ENCODE data around the gene KIF26B.

KIF26B gene

GRCh38 chr1:245583575-245584330, 429.0 kb downstream of the KIF26B start:
- DNase-seq (ENCODE audit: insufficient read length, low spot score) (no peak), FAIRE-seq (no peak)
- no peak for TF ChIP-seq CTCF (IDR thresholded peaks at IDR 0.05; ENCODE audit: insufficient read depth, missing control alignments)

GRCh38 chr1:245585252-245585959, 430.6 kb downstream of the KIF26B start:
- TF ChIP-seq CTCF (IDR thresholded peaks at IDR 0.05; ENCODE audit: insufficient read depth, missing control alignments) = no peak
- no peak for FAIRE-seq
- DNase-seq (ENCODE audit: insufficient read length, low spot score) = no peak

DNA sequence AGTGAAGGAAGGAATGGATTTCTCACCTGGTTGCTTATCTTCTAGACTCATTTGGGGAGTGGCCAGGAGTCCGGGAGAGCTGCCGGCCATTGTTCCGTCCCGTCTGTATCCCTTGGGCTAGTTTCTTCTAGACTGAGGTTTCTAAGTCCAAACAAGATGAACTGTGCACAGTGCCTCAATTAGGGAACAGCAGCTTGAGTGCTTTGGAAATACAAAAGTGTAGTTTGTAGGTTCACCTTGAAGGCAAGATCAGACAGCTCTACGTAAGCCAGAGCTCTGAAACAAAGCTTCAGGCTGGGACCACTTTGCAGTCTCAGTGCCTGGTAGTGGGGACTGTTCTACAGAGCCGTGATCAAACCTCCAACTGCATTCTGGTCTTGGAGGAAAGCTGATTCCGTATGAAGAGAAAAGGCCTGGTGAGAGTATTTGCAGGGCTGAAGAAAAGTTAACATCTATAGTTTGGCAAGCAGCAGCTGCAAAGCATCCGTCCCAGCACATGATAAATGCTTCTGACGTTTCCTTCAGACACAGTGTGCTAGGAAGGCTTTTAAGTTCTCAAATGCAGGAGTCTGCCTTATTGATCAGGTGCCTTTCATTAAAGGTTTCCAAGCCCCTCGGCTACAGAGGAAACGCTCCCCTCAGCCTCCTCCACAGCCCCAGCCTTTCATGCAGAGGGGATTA, 432.8 kb downstream of the KIF26B start:
- no peak for TF ChIP-seq CTCF (IDR thresholded peaks at IDR 0.05; ENCODE audit: insufficient read depth, missing control alignments)
- FAIRE-seq = no peak
- DNase-seq (ENCODE audit: insufficient read length, low spot score) = no peak

DNA sequence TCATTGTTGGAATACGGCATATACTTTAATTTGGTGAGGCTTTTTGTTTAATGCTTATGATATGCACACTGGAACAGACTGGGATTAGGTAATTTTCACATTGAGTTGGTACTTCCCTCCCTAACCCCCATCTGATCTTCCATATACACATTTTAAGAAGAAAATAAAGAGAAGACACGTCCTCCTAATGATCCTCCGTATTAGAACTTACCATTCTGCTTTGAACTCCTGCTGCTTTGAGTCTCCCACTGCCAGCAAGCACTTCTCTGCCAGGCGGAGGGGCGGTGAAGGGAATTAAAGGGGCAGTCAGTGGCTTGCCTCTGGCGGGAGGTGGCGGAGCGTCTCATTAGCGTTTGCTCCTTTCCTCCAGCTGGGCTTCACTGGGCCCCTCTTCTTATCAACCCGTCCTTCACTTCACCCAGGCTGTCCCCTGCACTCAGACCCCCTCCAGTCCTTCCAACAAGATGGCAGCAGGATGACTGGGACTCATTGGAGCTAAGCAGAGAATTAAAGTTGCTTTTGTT, 433.4 kb downstream of the KIF26B start:
- FAIRE-seq (no peak), DNase-seq (ENCODE audit: insufficient read length, low spot score) (no peak)
- TF ChIP-seq CTCF (IDR thresholded peaks at IDR 0.05; ENCODE audit: insufficient read depth, missing control alignments) = no peak

GRCh38 chr1:245589316-245589715, 434.5 kb downstream of the KIF26B start:
- no peak for TF ChIP-seq CTCF (IDR thresholded peaks at IDR 0.05; ENCODE audit: insufficient read depth, missing control alignments)
- DNase-seq (ENCODE audit: insufficient read length, low spot score) (no peak), FAIRE-seq (no peak)

GRCh38 chr1:245589906-245590305, 435.1 kb downstream of the KIF26B start:
- no peak for DNase-seq (ENCODE audit: insufficient read length, low spot score)
- no peak for TF ChIP-seq CTCF (IDR thresholded peaks at IDR 0.05; ENCODE audit: insufficient read depth, missing control alignments)
- FAIRE-seq = no peak
